ENCODE measurements around the gene PLXDC1. TPM values are rescaled to one million over a fixed set of nuclear protein-coding genes. Genes with fewer than 3 reads are reported as not detected.
A peak's percentile ranks its signal among the peaks of the same experiment; 100 is the strongest.

Gene PLXDC1
- total and polyA plus RNA-seq, 2 of the 13 experiments (the other 11 are each of a cell fraction or from before 2014, with no cell fraction given), result not detected

DNA sequence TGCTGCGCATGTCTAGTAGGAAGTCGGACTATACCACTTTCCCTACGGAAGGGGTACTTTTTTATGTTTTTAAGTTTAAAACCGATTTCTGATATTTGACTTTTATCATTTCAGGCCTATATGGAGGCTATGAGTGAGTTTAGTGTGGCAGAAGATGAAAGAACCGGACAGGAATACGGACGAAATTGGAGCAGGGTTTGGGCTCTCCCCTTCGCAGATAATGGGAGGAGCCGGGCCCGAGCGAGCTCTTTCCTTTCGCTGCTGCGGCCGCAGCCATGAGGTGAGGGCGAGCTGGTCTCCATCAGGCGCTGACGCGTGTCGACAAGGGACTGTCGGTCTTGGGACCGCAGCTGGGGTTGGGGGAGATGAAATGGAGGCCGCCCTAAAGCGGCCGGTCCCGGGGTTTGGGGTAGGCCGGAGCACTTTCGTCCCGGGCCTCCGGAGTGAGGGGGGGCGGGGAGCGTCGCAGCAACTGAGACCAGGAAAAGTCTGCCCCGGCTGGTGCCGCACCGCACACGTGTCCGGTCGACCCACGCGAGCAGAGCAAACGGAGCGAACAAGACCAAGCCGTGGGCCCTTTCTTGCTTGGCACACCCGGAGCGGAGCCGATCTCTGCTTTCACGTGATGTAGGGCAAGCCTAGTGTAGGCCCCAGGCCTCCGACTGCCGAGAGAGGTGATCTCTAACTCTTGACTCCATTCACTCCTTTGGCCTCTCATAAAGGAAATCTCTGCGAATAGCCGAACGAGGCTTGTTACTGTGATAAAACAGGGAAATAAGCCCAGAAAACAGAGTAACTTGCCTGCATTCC is 48.8 kb upstream of the PLXDC1 start, which contains the start of gene RPL19 (continued):
- TF ChIP-seq ZMYM2 (CRISPR knock-in tag; IDR thresholded peaks at IDR 0.05) (no peak), KDM4B (CRISPR knock-in tag; IDR thresholded peaks at IDR 0.05) (peak; percentile 40; the same call in 1 of the 2 replicates), HES4 (CRISPR knock-in tag; IDR thresholded peaks at IDR 0.05; ENCODE audit: borderline replicate concordance) (peak; percentile 97), TCF7L2 (IDR thresholded peaks at IDR 0.05; ENCODE audit: low read depth, low read length) (no peak), ZNF329 (CRISPR knock-in tag; IDR thresholded peaks at IDR 0.05; ENCODE audit: low read depth) (peak; percentile 84), ZBTB21 (CRISPR knock-in tag; IDR thresholded peaks at IDR 0.05) (no peak), ZNF34 (CRISPR knock-in tag; IDR thresholded peaks at IDR 0.05; ENCODE audit: borderline replicate concordance) (no peak), MLLT10 (CRISPR knock-in tag; IDR thresholded peaks at IDR 0.05) (peak; percentile 66; the same call in 1 of the 2 replicates), ZNF775 (CRISPR knock-in tag; IDR thresholded peaks at IDR 0.05; ENCODE audit: borderline replicate concordance) (no peak; the same call in 1 of the 2 replicates), ZNF713 (CRISPR knock-in tag; IDR thresholded peaks at IDR 0.05) (peak; percentile 95; the same call in 1 of the 2 replicates), ZBTB42 (CRISPR knock-in tag; IDR thresholded peaks at IDR 0.05) (no peak), THAP11 (CRISPR knock-in tag; IDR thresholded peaks at IDR 0.05) (peak; percentile 68), PHF5A (CRISPR knock-in tag; IDR thresholded peaks at IDR 0.05; ENCODE audit: low read depth, unreplicated experiment) (no peak), ZNF615 (CRISPR knock-in tag; IDR thresholded peaks at IDR 0.05; ENCODE audit: borderline replicate concordance) (no peak), ZNF264 (CRISPR knock-in tag; IDR thresholded peaks at IDR 0.05) (peak; percentile 51; the same call in 1 of the 2 replicates), ZNF510 (CRISPR knock-in tag; IDR thresholded peaks at IDR 0.05; ENCODE audit: low read depth) (no peak), ZSCAN30 (CRISPR knock-in tag; IDR thresholded peaks at IDR 0.05) (peak; percentile 86; the same call in 1 of the 2 replicates)
- TF ChIP-seq, protein P1, sequence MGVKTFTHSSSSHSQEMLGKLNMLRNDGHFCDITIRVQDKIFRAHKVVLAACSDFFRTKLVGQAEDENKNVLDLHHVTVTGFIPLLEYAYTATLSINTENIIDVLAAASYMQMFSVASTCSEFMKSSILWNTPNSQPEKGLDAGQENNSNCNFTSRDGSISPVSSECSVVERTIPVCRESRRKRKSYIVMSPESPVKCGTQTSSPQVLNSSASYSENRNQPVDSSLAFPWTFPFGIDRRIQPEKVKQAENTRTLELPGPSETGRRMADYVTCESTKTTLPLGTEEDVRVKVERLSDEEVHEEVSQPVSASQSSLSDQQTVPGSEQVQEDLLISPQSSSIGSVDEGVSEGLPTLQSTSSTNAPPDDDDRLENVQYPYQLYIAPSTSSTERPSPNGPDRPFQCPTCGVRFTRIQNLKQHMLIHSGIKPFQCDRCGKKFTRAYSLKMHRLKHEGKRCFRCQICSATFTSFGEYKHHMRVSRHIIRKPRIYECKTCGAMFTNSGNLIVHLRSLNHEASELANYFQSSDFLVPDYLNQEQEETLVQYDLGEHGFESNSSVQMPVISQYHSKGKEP (CRISPR knock-in tag; IDR thresholded peaks at IDR 0.05), result no peak
- TF ChIP-seq, protein P2, sequence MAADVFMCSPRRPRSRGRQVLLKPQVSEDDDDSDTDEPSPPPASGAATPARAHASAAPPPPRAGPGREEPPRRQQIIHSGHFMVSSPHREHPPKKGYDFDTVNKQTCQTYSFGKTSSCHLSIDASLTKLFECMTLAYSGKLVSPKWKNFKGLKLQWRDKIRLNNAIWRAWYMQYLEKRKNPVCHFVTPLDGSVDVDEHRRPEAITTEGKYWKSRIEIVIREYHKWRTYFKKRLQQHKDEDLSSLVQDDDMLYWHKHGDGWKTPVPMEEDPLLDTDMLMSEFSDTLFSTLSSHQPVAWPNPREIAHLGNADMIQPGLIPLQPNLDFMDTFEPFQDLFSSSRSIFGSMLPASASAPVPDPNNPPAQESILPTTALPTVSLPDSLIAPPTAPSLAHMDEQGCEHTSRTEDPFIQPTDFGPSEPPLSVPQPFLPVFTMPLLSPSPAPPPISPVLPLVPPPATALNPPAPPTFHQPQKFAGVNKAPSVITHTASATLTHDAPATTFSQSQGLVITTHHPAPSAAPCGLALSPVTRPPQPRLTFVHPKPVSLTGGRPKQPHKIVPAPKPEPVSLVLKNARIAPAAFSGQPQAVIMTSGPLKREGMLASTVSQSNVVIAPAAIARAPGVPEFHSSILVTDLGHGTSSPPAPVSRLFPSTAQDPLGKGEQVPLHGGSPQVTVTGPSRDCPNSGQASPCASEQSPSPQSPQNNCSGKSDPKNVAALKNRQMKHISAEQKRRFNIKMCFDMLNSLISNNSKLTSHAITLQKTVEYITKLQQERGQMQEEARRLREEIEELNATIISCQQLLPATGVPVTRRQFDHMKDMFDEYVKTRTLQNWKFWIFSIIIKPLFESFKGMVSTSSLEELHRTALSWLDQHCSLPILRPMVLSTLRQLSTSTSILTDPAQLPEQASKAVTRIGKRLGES (CRISPR knock-in tag; IDR thresholded peaks at IDR 0.05; ENCODE audit: borderline replicate concordance), result no peak
- TF ChIP-seq, protein P3, sequence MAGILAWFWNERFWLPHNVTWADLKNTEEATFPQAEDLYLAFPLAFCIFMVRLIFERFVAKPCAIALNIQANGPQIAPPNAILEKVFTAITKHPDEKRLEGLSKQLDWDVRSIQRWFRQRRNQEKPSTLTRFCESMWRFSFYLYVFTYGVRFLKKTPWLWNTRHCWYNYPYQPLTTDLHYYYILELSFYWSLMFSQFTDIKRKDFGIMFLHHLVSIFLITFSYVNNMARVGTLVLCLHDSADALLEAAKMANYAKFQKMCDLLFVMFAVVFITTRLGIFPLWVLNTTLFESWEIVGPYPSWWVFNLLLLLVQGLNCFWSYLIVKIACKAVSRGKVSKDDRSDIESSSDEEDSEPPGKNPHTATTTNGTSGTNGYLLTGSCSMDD (CRISPR knock-in tag; IDR thresholded peaks at IDR 0.05), result no peak; the same call in 1 of the 2 replicates
- TF ChIP-seq, protein P4, sequence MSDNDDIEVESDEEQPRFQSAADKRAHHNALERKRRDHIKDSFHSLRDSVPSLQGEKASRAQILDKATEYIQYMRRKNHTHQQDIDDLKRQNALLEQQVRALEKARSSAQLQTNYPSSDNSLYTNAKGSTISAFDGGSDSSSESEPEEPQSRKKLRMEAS (IDR thresholded peaks at IDR 0.05), result peak; percentile 94
- TF ChIP-seq, protein P5, sequence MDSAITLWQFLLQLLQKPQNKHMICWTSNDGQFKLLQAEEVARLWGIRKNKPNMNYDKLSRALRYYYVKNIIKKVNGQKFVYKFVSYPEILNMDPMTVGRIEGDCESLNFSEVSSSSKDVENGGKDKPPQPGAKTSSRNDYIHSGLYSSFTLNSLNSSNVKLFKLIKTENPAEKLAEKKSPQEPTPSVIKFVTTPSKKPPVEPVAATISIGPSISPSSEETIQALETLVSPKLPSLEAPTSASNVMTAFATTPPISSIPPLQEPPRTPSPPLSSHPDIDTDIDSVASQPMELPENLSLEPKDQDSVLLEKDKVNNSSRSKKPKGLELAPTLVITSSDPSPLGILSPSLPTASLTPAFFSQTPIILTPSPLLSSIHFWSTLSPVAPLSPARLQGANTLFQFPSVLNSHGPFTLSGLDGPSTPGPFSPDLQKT (CRISPR knock-in tag; IDR thresholded peaks at IDR 0.05; ENCODE audit: borderline replicate concordance), result peak; percentile 86
